T-helper 17 cell (primary cell): ENCODE data around the gene IQSEC3. TPM values are rescaled to one million over a fixed set of nuclear protein-coding genes. Genes with fewer than 3 reads are reported as not detected.

Source experiments
- ATAC-seq: fragments of 150-1000 bp; cut with Tn5 transposase; 2 replicates; pipeline ENCODE4 v1.10.0; 2021; ENCODE audit warnings: mild to moderate bottlenecking, moderate library complexity
- DNase-seq, 3 donors: peaks; one replicate each; pipeline versions ENCODE4 v3.0.0 to v3.0.0-alpha.2; 2020 to 2021
- H3K9me3 ChIP-seq: one replicate; pipeline ENCODE4 v1.7.0; 2013; ENCODE audit warnings: low read length, mild to moderate bottlenecking; ENCODE audit not compliant: control insufficient read depth, poor library complexity, severe bottlenecking
- H3K27ac Mint-ChIP-seq: one replicate; pipeline ENCODE4 v1.8.0; 2022; ENCODE audit warnings: mild to moderate bottlenecking, moderate library complexity, mixed read lengths
- H3K27me3 Mint-ChIP-seq: one replicate; pipeline ENCODE4 v1.8.0; 2022; ENCODE audit warnings: mixed read lengths
- H3K36me3 Mint-ChIP-seq: one replicate; pipeline ENCODE4 v1.8.0; 2022; ENCODE audit warnings: low read depth, mixed read lengths
- H3K4me1 Mint-ChIP-seq: one replicate; pipeline ENCODE4 v1.8.0; 2022; ENCODE audit warnings: mild to moderate bottlenecking, mixed read lengths
- H3K4me3 Mint-ChIP-seq: one replicate; pipeline ENCODE4 v1.8.0; 2022; ENCODE audit warnings: mild to moderate bottlenecking, moderate library complexity, mixed read lengths
- total RNA-seq, 4 donors: library from RNA in 2 of 4; stranded (reverse) in 2 of 4; gene quantifications; one replicate each; pipeline ENCODE4 v1.2.3 and lab custom pipeline; 2022 to 2026

The IQSEC3 gene
- total RNA-seq, 2 donors from 2014 or later: 0.29 to 0.60 TPM

DNA sequence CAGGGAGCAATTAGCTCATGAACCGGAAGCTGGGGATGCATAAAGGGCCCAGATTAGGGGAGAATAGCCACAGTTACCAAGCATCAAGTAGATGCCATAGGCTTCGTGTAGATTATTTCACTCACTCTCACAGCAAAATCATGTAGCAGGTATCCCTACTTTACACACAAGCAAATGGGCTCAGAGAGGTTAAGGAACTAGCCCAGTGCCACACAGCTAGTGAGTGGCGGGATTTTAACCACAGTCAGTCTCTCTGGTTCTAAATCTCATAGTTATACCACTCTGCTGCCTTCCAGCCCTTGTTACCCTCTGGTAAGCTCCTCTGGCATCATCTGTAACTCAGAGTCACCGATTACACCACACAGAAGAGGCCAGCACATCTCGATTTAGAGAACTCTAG, 49.0 kb downstream of the IQSEC3 start:
- H3K27ac Mint-ChIP-seq: no peak overlapping the region
- H3K9me3 ChIP-seq: no peaks in the 10 kb centered on the region
- ATAC-seq: no peak
- no peak for DNase-seq
- peaks cover 88% of the 10 kb centered on the region for H3K27me3 Mint-ChIP-seq
- no peak overlapping the region for H3K4me3 Mint-ChIP-seq
- no peaks in the 10 kb centered on the region for H3K4me1 Mint-ChIP-seq
- no peaks in the 10 kb centered on the region for H3K36me3 Mint-ChIP-seq

DNA sequence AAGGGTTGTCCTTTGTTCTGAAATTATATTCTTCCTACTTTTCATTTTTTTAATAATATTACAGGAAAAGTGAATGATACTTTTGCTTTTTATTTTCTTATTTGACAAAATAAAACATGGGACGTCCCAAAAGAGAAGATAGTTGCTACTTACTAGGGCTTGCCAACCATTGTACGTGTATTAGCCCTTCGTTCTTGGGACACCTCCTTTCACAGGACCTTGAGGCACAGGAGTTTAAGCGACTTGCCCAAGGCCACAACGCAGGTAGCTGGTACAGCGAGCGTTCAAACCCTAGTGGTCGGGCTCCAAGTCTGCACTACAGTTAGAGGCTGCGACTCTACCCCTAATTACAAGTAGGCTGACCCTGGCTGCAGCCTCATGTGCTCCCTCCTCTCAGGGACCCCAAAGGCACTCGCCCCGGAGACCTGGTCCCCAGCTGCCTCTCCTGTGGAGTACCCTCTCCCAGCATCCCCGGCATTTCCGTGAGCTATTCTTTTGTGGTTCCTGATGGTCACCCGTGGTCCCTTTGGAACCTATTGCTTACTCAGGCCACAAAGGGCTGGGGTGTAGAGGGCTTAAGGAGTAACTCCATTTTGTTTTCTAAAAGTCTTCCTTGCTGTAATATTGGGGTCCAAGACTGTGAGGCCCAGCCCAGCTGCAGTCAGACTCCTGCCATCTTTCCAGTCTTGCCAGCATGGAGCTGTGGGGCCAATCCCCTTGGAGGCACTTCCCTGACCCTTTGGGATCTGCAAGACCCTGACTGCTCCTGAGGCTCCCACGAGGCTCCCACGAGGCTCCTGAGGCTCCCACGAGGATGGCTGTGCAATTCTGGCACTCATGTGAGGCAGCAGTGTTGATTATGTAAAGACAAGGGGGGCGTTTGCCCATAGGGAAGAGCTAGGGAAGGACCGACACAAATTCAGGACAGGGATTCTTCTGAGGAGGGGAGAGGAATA, 49.7 kb downstream of the IQSEC3 start:
- no peak for ATAC-seq
- H3K27ac Mint-ChIP-seq: no peak overlapping the region
- H3K36me3 Mint-ChIP-seq: no peaks in the 10 kb centered on the region
- H3K27me3 Mint-ChIP-seq: peaks cover 84% of the 10 kb centered on the region
- no peaks in the 10 kb centered on the region for H3K4me1 Mint-ChIP-seq
- H3K4me3 Mint-ChIP-seq: no peak overlapping the region
- no peak for DNase-seq
- H3K9me3 ChIP-seq: no peaks in the 10 kb centered on the region

DNA sequence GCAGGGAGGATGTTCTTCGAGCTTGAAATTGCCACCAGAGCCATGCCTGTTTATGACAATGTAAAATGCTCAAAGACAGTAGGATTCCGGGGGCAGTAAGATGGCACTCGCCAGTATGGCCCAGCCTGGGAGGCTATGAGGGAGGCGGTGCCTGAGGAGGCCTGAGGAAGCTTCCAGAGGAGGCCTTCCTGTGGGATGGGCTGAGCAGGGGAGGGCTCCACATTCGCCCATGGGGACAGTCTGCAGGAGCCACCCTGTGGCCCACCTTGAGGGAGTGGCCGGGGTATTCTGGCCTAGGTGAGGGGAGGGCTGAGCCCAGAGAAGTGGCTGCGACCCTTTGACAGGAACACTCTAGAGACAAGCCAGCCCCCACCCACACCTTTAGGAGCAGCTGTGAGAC, 50.7 kb downstream of the IQSEC3 start:
- peaks cover 82% of the 10 kb centered on the region for H3K27me3 Mint-ChIP-seq
- no peak overlapping the region for H3K27ac Mint-ChIP-seq
- H3K4me1 Mint-ChIP-seq: no peaks in the 10 kb centered on the region
- no peak for ATAC-seq
- no peak overlapping the region for H3K4me3 Mint-ChIP-seq
- H3K9me3 ChIP-seq: no peaks in the 10 kb centered on the region
- no peak for DNase-seq
- H3K36me3 Mint-ChIP-seq: no peaks in the 10 kb centered on the region

DNA sequence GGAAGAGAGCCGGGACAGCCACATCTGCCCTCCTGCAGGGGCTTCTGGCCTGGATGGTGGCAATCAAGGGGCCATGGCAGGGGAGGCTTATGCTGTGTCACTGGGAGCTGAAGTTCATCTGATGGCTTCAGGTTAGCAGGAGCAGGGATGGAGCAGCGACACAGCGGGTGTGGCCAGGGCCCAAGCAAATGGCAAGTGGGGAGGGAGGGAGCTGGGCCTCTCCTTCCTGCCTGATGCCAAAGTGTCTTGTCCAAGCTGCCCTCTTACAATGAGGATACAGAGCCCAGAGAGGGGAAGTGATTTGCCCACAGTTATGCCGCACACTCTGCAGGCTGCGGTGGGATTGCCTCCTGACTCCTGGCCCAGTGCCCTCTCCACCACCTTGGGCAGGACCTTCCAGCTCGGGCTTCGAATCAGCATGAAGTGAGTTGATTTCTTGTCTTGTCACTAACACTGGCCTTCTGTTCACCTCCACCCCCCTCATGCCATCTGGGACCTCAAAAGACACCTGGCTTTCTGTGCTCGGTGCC, 51.3 kb downstream of the IQSEC3 start:
- DNase-seq (no peak), ATAC-seq (no peak)
- Mint-ChIP-seq H3K4me3 (no peak overlapping the region), H3K27me3 (peaks cover 83% of the 10 kb centered on the region), H3K27ac (no peak overlapping the region), H3K4me1 (no peaks in the 10 kb centered on the region), H3K36me3 (no peaks in the 10 kb centered on the region)
- no peaks in the 10 kb centered on the region for H3K9me3 ChIP-seq

DNA sequence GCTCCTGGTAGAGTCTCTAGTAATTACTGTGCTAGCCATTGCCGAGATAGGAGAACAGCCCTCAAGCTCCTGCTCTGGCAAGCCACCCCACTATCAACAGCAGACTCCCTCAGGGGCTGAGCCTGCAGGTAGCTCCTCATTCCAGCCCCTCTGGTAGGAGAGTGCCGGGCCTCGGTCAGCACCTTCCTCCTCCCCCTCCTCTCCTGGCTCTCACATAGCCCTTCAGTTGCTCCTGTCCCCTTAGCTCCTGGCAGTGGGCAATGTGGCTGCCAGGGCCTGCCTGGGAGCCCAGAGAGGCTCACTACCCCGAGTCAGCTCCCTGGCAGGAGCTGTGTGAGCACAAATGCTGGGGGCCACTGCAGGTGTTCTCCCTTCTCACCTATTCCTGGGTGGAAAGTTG, 52.0 kb downstream of the IQSEC3 start:
- H3K4me3 Mint-ChIP-seq: no peak overlapping the region
- no peaks in the 10 kb centered on the region for H3K4me1 Mint-ChIP-seq
- H3K27ac Mint-ChIP-seq: no peak overlapping the region
- ATAC-seq (no peak), DNase-seq (no peak)
- no peaks in the 10 kb centered on the region for H3K9me3 ChIP-seq
- no peaks in the 10 kb centered on the region for H3K36me3 Mint-ChIP-seq
- peaks cover 78% of the 10 kb centered on the region for H3K27me3 Mint-ChIP-seq

DNA sequence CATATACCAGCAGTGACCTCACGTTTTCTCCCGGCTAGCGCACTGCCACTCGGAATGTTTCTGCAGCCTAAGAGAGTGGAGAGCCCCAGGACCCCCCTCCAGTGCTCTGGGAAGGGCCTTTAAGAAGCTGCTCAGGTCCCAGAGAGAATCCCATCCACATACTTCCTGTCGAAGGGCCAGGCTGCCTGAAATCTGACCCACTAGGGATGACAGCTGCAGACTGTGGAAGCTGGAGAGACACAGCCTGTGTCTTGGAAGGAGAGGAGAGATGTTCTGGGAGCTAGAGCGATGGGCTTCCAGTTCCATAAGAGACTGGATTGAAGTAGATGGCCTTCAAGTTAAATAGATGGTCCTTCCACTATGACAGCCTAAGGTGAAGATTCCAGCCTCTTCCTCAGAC, 54.4 kb downstream of the IQSEC3 start:
- H3K27ac Mint-ChIP-seq: no peak overlapping the region
- H3K9me3 ChIP-seq: no peaks in the 10 kb centered on the region
- no peaks in the 10 kb centered on the region for H3K36me3 Mint-ChIP-seq
- no peak overlapping the region for H3K4me3 Mint-ChIP-seq
- DNase-seq: no peak
- no peaks in the 10 kb centered on the region for H3K4me1 Mint-ChIP-seq
- no peak for ATAC-seq
- H3K27me3 Mint-ChIP-seq: peaks cover 58% of the 10 kb centered on the region

DNA sequence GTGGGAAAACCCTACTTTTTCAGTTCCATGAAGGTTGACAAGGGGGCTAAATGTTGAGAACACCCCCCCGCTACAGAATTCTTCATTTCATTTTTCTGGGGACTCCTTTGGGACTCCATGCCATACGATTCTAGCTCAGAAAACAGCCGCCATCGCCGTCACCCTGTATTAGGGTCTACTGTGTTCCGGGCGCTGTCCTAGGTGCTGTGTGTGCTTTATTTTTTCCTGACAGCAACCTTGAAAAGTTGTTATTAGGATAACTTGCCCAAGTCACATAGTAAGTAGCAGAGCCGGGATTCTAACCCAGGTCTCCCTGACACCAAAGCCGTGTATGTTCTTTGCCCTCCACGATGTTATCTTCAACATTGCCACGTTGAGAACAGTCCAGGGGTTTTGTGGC, 55.1 kb downstream of the IQSEC3 start:
- Mint-ChIP-seq H3K4me1 (no peaks in the 10 kb centered on the region), H3K36me3 (no peaks in the 10 kb centered on the region), H3K27ac (no peak overlapping the region), H3K4me3 (no peak overlapping the region), H3K27me3 (peaks cover 58% of the 10 kb centered on the region)
- no peak for ATAC-seq
- H3K9me3 ChIP-seq: no peaks in the 10 kb centered on the region
- no peak for DNase-seq

DNA sequence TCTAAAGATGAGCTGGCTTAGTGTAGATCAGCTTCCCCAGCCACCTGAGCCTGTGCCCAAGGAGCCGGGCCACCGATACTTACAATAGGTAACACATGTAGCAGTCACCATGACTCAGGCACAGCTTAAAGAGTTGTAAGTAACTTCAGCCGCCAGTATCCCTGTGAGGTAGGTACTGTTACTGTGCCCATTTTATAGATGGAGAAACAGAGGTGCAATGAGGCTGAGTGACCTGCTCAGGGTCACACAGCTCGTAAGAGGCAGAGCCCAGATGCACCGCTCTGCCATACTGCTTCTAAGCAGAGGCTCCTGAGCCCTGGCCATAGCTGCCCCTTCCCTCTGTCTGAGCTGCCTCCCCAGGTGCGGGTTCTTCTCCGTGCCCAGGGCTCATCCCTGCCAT, 58.5 kb downstream of the IQSEC3 start:
- DNase-seq (no peak), ATAC-seq (no peak)
- no peaks in the 10 kb centered on the region for H3K4me1 Mint-ChIP-seq
- H3K4me3 Mint-ChIP-seq: no peak overlapping the region
- H3K9me3 ChIP-seq: no peaks in the 10 kb centered on the region
- H3K27ac Mint-ChIP-seq: no peak overlapping the region
- H3K27me3 Mint-ChIP-seq: peaks cover 54% of the 10 kb centered on the region
- no peaks in the 10 kb centered on the region for H3K36me3 Mint-ChIP-seq

DNA sequence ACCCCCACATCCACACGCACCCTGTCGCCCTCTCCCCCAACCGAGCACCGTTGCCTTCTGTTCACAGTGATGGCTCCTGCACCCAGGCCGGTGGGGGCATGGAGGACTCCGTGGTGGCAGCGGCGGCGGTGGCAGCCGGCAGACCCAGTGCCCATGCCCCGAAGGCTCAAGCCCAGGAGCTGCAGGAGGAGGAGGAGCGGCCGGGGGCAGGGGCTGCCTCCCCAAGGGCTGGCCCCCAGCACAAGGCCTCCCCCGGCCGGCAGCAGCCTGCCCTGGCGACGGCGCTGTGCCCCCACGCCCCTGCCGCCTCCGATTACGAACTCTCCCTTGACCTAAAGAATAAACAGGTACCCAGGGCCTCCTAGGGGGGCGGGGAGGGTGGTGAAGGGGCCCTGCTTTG, 59.0 kb downstream of the IQSEC3 start:
- Mint-ChIP-seq H3K27me3 (peaks cover 49% of the 10 kb centered on the region), H3K4me3 (no peak overlapping the region), H3K36me3 (no peaks in the 10 kb centered on the region), H3K27ac (no peak overlapping the region), H3K4me1 (no peaks in the 10 kb centered on the region)
- DNase-seq (no peak), ATAC-seq (no peak)
- no peaks in the 10 kb centered on the region for H3K9me3 ChIP-seq

DNA sequence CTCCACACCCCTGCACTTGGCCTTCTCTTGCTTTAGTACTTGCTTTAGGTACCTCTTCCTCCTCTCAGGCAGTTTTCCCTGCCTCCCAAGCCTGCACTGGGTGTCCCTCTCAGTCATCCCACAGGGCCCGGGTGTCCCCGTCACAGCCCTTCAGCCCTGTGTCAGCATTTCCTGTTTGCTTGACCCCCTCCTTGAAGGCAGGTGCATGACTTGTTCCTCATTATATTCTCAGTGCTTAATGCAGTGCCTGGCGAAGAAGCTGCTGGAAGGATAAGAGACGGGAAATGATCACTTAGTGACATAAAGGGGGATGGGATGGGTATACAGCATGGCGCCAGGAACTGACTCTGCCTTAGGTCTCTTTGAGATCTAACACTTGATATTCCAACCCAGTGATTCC, 61.5 kb downstream of the IQSEC3 start:
- H3K4me1 Mint-ChIP-seq: no peaks in the 10 kb centered on the region
- no peak overlapping the region for H3K27ac Mint-ChIP-seq
- H3K27me3 Mint-ChIP-seq: peaks cover 58% of the 10 kb centered on the region
- H3K9me3 ChIP-seq: no peaks in the 10 kb centered on the region
- H3K36me3 Mint-ChIP-seq: peaks cover 2% of the 10 kb centered on the region
- ATAC-seq (no peak), DNase-seq (no peak)
- H3K4me3 Mint-ChIP-seq: no peak overlapping the region

DNA sequence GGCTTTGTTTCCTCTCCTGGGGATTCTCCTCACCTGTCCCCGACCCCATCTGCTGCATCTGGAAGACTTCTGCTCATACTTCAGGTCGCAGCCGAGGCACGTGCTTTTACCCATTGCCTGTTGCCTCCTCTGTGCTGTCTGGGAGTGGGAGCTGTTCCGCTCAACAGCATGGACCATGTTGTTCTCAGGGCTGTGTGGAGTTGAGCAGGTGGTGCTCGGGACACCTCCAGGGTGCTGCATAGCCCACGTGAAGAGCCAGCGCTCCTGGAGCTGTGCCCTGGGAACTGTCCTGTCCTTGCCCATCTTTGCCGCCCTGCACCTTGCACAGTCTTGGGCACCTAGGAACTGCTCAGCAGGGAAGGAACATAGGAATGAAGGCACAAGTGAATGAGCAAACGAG, 62.4 kb downstream of the IQSEC3 start:
- no peaks in the 10 kb centered on the region for H3K9me3 ChIP-seq
- Mint-ChIP-seq H3K36me3 (peaks cover 2% of the 10 kb centered on the region), H3K4me3 (no peak overlapping the region), H3K27ac (no peak overlapping the region), H3K4me1 (no peaks in the 10 kb centered on the region), H3K27me3 (peaks cover 63% of the 10 kb centered on the region)
- no peak for DNase-seq
- ATAC-seq: no peak

DNA sequence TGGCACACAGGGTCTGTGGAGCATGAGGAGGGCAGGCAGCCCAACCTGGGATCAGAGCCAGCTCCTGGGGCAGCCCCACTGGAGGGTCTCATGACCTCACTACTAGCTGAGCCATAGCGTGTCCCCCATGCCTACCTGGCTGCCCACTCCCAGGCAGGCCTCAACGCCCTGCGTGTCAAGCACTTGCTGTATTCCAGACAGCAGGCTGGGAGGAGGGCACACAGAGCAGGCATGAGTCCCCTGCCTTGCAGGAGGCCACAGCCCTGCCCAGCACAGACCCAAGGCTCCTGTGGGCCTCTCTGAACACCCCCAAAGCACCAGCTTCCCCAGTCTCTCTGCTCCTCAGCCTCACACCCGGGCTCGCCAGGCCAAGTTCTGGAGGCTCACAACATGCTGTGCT, 64.0 kb downstream of the IQSEC3 start:
- Mint-ChIP-seq H3K4me3 (no peak overlapping the region), H3K27me3 (peaks cover 74% of the 10 kb centered on the region), H3K4me1 (no peaks in the 10 kb centered on the region), H3K36me3 (peaks cover 2% of the 10 kb centered on the region), H3K27ac (no peak overlapping the region)
- no peak for ATAC-seq
- no peaks in the 10 kb centered on the region for H3K9me3 ChIP-seq
- DNase-seq: no peak

DNA sequence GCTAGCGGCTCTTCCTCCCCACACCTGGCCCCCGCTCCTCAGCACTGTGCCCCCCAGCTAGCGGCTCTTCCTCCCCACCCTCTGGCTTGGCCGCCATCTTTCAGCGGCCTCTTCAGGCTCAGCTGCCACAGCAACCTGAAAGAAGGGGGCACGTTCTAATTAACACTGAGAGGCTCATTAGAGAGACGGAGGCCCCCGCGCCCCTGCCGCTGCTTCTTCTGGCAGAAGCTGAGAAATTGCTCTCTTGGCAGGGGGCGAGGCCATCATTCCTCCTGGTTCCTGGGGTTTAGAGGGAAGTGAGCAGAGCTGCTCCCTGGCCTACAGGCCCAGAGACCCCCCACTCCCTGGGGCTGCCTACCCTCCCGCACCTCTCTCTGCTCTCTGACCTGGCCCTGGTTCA, 64.4 kb downstream of the IQSEC3 start:
- no peaks in the 10 kb centered on the region for H3K9me3 ChIP-seq
- DNase-seq: no peak
- Mint-ChIP-seq H3K27ac (no peak overlapping the region), H3K4me3 (no peak overlapping the region), H3K4me1 (no peaks in the 10 kb centered on the region), H3K36me3 (peaks cover 2% of the 10 kb centered on the region), H3K27me3 (peaks cover 77% of the 10 kb centered on the region)
- ATAC-seq: no peak
